IMR-90 (cell line): ENCODE data around the gene IQCK. TPM values are rescaled to one million over a fixed set of nuclear protein-coding genes. Genes with fewer than 3 reads are reported as not detected.

Source experiments
- ATAC-seq: fragments of 200-7000 bp; cut with Tn5 transposase; 2 replicates; pipeline ENCODE4 v1.9.1; 2020; ENCODE audit warnings: low read depth, mild to moderate bottlenecking, moderate library complexity
- BruUV-seq: library from RNA; stranded (reverse); fragments of 400-500 nt; replicated peaks from 2 replicates; lab custom pipeline; 2021; lab: Mats Ljungman, UMichigan
- CTCF ChIA-PET: fragments of 300-600 bp; formaldehyde crosslinking; extraction: SDS; loops from one replicate; lab custom pipeline; 2021; ENCODE audit warnings: antibody characterized with exemption; lab: Yijun Ruan, JAX
- POLR2A ChIA-PET: fragments of 300-600 bp; sonication (Branson Sonifier 250); formaldehyde crosslinking; loops from one replicate; lab custom pipeline; 2022; ENCODE audit warnings: antibody characterized with exemption; ENCODE audit not compliant: unreplicated experiment; lab: Charles Lee
- DNase-seq: peaks from one replicate; pipeline ENCODE4 v3.0.0; 2013
- H2AFZ ChIP-seq: replicated peaks from 2 replicates; pipeline ENCODE3; 2013; ENCODE audit warnings: low read length, mild to moderate bottlenecking; ENCODE audit not compliant: poor library complexity
- H2AK5ac ChIP-seq: 2 replicates; pipeline ENCODE4 v1.6.1; 2013; ENCODE audit warnings: low read depth, low read length, inconsistent platforms
- H2AK9ac ChIP-seq: replicated peaks from 2 replicates; pipeline ENCODE3; 2013; ENCODE audit warnings: mild to moderate bottlenecking, low read depth, low read length, moderate library complexity; ENCODE audit not compliant: poor library complexity
- H2BK120ac ChIP-seq: 2 replicates; pipeline ENCODE4 v1.6.1; 2013; ENCODE audit warnings: low read depth, low read length, inconsistent platforms
- H2BK15ac ChIP-seq: 3 replicates; pipeline ENCODE4 v1.6.1; 2013; ENCODE audit warnings: low read depth, low read length, inconsistent platforms
- H2BK20ac ChIP-seq: 2 replicates; pipeline ENCODE4 v1.6.1; 2013; ENCODE audit warnings: low read depth, mild to moderate bottlenecking, inconsistent platforms, low read length, moderate library complexity
- H2BK5ac ChIP-seq: 2 replicates; pipeline ENCODE4 v1.6.1; 2013; ENCODE audit warnings: mild to moderate bottlenecking, low read depth, low read length, inconsistent platforms; ENCODE audit not compliant: poor library complexity, severe bottlenecking
- H3K14ac ChIP-seq: replicated peaks from 2 replicates; pipeline ENCODE4 v1.6.1; 2013; ENCODE audit warnings: low read depth, low read length, inconsistent platforms
- H3K18ac ChIP-seq: 2 replicates; pipeline ENCODE4 v1.6.1; 2013; ENCODE audit warnings: low read depth, low read length, control low read depth
- H3K23ac ChIP-seq: 2 replicates; pipeline ENCODE4 v1.6.1; 2013; ENCODE audit warnings: low read depth, low read length, inconsistent platforms
- H3K27ac ChIP-seq: 2 replicates; pipeline ENCODE4 v1.5.1; 2013; ENCODE audit warnings: mild to moderate bottlenecking, control low read depth, low read length; ENCODE audit not compliant: insufficient read depth
- H3K27me3 ChIP-seq: 2 replicates; pipeline ENCODE4 v1.6.1; 2013; ENCODE audit warnings: low read length; ENCODE audit not compliant: control insufficient read depth, insufficient read depth
- H3K36me3 ChIP-seq: 2 replicates; pipeline ENCODE4 v1.6.1; 2013; ENCODE audit warnings: low read length, mixed read lengths; ENCODE audit not compliant: control insufficient read depth, insufficient read depth
- H3K4ac ChIP-seq: 2 replicates; pipeline ENCODE4 v1.6.1; 2013; ENCODE audit warnings: low read depth, low read length, inconsistent platforms
- H3K4me1 ChIP-seq: 2 replicates; pipeline ENCODE4 v1.6.1; 2013; ENCODE audit warnings: low read length, mixed read lengths; ENCODE audit not compliant: control insufficient read depth, insufficient read depth
- H3K4me2 ChIP-seq: 2 replicates; pipeline ENCODE4 v1.6.1; 2013; ENCODE audit warnings: low read depth, mild to moderate bottlenecking, control low read depth, low read length, moderate library complexity
- H3K4me3 ChIP-seq: 2 replicates; pipeline ENCODE4 v1.5.1; 2013; ENCODE audit warnings: low read depth, mild to moderate bottlenecking, control low read depth, low read length, moderate library complexity; ENCODE audit not compliant: insufficient read depth
- H3K56ac ChIP-seq: 2 replicates; pipeline ENCODE4 v1.6.1; 2013; ENCODE audit warnings: low read length, inconsistent platforms; ENCODE audit not compliant: insufficient read depth; ENCODE audit errors: extremely low read depth
- H3K79me1 ChIP-seq, 2 experiments: 2 replicates each; pipeline ENCODE4 v1.6.1; 2013; ENCODE audit warnings: low read length in 2 of 2, inconsistent platforms in 1 of 2, low read depth in 1 of 2
- H3K9ac ChIP-seq: 2 replicates; pipeline ENCODE4 v1.6.1; 2013; ENCODE audit warnings: low read depth, low read length, control low read depth
- H3K9me1 ChIP-seq: 2 replicates; pipeline ENCODE4 v1.6.1; 2013; ENCODE audit warnings: low read length, inconsistent platforms; ENCODE audit not compliant: insufficient read depth
- H3K9me3 ChIP-seq: 2 replicates; pipeline ENCODE4 v1.6.1; 2013; ENCODE audit warnings: low read length; ENCODE audit not compliant: control insufficient read depth, insufficient read depth
- H4K20me1 ChIP-seq: 2 replicates; pipeline ENCODE4 v1.6.1; 2013; ENCODE audit warnings: low read length, inconsistent platforms; ENCODE audit not compliant: insufficient read depth
- H4K5ac ChIP-seq: 2 replicates; pipeline ENCODE4 v1.6.1; 2013; ENCODE audit warnings: mild to moderate bottlenecking, low read depth, low read length, control low read depth
- H4K8ac ChIP-seq, 2 experiments: 2 replicates each; pipeline ENCODE4 v1.6.1; 2013; ENCODE audit warnings: low read depth in 2 of 2, low read length in 2 of 2, control low read depth in 1 of 2, inconsistent platforms in 1 of 2
- H4K91ac ChIP-seq: 2 replicates; pipeline ENCODE4 v1.6.1; 2013; ENCODE audit warnings: low read depth, low read length, inconsistent platforms; ENCODE audit not compliant: insufficient read depth
- BHLHE40 ChIP-seq: fragments of 150-350 bp; IDR thresholded peaks from 2 replicates; pipeline ENCODE4 v1.6.1; 2016; ENCODE audit warnings: mild to moderate bottlenecking, low read depth, low read length
- CEBPB ChIP-seq: IDR thresholded peaks from 2 replicates; pipeline ENCODE4 v1.6.1; 2012; ENCODE audit warnings: low read depth, low read length, improper control_type of control experiment
- CTCF ChIP-seq: conservative IDR thresholded peaks from 2 replicates; pipeline ENCODE4 v1.5.1; 2012; ENCODE audit warnings: mild to moderate bottlenecking, low read depth, low read length, improper control_type of control experiment
- FOS ChIP-seq: fragments of 150-350 bp; IDR thresholded peaks from 2 replicates; pipeline ENCODE4 v1.6.1; 2016; ENCODE audit warnings: low read depth, low read length
- MXI1 ChIP-seq: IDR thresholded peaks from 2 replicates; pipeline ENCODE4 v1.6.1; 2012; ENCODE audit warnings: low read depth, mild to moderate bottlenecking, low read length, moderate library complexity, borderline replicate concordance
- NFE2L2 ChIP-seq: fragments of 150-350 bp; IDR thresholded peaks from 2 replicates; pipeline ENCODE4 v1.6.1; 2016; ENCODE audit warnings: low read depth, mild to moderate bottlenecking, low read length
- POLR2A ChIP-seq: IDR thresholded peaks from 2 replicates; pipeline ENCODE4 v1.6.1; 2012; ENCODE audit warnings: mild to moderate bottlenecking, low read depth, low read length
- RCOR1 ChIP-seq: IDR thresholded peaks from 2 replicates; pipeline ENCODE4 v1.6.1; 2012; ENCODE audit warnings: mild to moderate bottlenecking, low read length, improper control_type of control experiment; ENCODE audit not compliant: insufficient replicate concordance
- RFX5 ChIP-seq: IDR thresholded peaks from 2 replicates; pipeline ENCODE4 v1.8.0; 2012; ENCODE audit warnings: low read depth, mild to moderate bottlenecking, low read length, moderate library complexity
- SMC3 ChIP-seq: fragments of 150-350 bp; IDR thresholded peaks from 2 replicates; pipeline ENCODE4 v1.6.1; 2016; ENCODE audit warnings: low read depth, mild to moderate bottlenecking, antibody characterized with exemption, low read length, moderate library complexity
- WGBS, 2 experiments: methylation state at CpG; one replicate each; pipeline versions ENCODE4 v1.1.5 to v1.1.7; 2013; ENCODE audit warnings: missing lambda C conversion rate in 2 of 2; ENCODE audit not compliant: insufficient read length in 1 of 2; ENCODE audit errors: extremely low coverage in 2 of 2; 5-methylcytosine and 5-hydroxymethylcytosine counted together
- dilution Hi-C: fragments of 300-500 bp; cut with HindIII; formaldehyde crosslinking; loops from one replicate; pipeline ENCODE4 v1.14.3; 2018; ENCODE audit warnings: low sequenced_read_pairs; ENCODE audit not compliant: unreplicated experiment
- in situ Hi-C: fragments of 300-500 bp; cut with MboI; formaldehyde crosslinking; loops from 3 replicates; pipeline ENCODE4 v1.14.3; 2019; ENCODE audit warnings: low sequenced_read_pairs, inconsistent platforms, mixed read lengths
- intact Hi-C: fragments of 100-400 bp; cut with micrococcal nuclease; formaldehyde crosslinking; loops from 2 replicates; pipeline ENCODE4 v1.10.0; 2022
- polyA plus RNA-seq, 3 experiments: library from polyadenylated mRNA; depleted of rRNA; stranded (reverse); fragments of >200 nt; gene quantifications; 2 replicates each; pipeline ENCODE4 v1.2.3, GENCODE V29; 2012; ENCODE audit warnings: low replicate concordance in 1 of 3
- total RNA-seq: library from RNA; depleted of rRNA; stranded (reverse); fragments of >200 nt; gene quantifications from 2 replicates; pipeline ENCODE4 v1.2.3, GENCODE V29; 2012

The IQCK gene
- total and polyA plus RNA-seq, 2 of the 4 experiments (the other 2 are of a cell fraction) = 4.1 to 5.4 TPM

- DNase-seq (no peak), ATAC-seq (no peak)
- dilution Hi-C loops = no loop called here
- no peak for TF ChIP-seq POLR2A
- TF ChIP-seq RFX5 = no peak
- TF ChIP-seq FOS = no peak
- no peak for TF ChIP-seq MXI1
- no peak for TF ChIP-seq SMC3
- TF ChIP-seq RCOR1 = no peak
- TF ChIP-seq BHLHE40 = no peak
- TF ChIP-seq CEBPB = no peak
- TF ChIP-seq CTCF = no peak
- no peak for TF ChIP-seq NFE2L2
- H3K9me1 ChIP-seq = no peaks in the 10 kb centered on the region
- no peak overlapping the region for H4K91ac ChIP-seq
- intact Hi-C loops = no loop called here
- ChIA-PET POLR2A (interaction anchor here (0.6 kb wide), 2 partner anchors 13 to 26 kb away, joined by 3 read pairs; no protein-coding TSS in a partner anchor), CTCF (interaction anchor here (0.6 kb wide), 1 partner anchor 130 kb away, joined by 4 read pairs; no protein-coding TSS in a partner anchor)
- no peak overlapping the region for H2BK20ac ChIP-seq
- no peak overlapping the region for H2BK120ac ChIP-seq
- H3K23ac ChIP-seq = 0 out of 2 replicates have a peak overlapping the region, but pooled peaks have one; percentile 9
- H2AK9ac ChIP-seq = no peak overlapping the region
- no peak overlapping the region for H3K4me2 ChIP-seq
- no peak overlapping the region for H2BK5ac ChIP-seq
- H3K79me1 ChIP-seq = peaks cover 8 to 13% of the 10 kb centered on the region in 2 experiments; a peak in 3 of 4 replicates
- H3K14ac ChIP-seq = no peak overlapping the region
- no peak overlapping the region for H3K9ac ChIP-seq
- no peaks in the 10 kb centered on the region for H3K9me3 ChIP-seq
- no peak overlapping the region for H4K8ac ChIP-seq
- no peak overlapping the region for H3K18ac ChIP-seq
- H3K36me3 ChIP-seq = no peaks in the 10 kb centered on the region
- BruUV-seq = no TSS peak
- H2BK15ac ChIP-seq = no peak overlapping the region
- H3K4me3 ChIP-seq = no peak overlapping the region
- H2AK5ac ChIP-seq = no peak overlapping the region
- no CpG with 5 or more reads among the region's 7 CpGs for WGBS, 2 experiments
- H3K27ac ChIP-seq = no peak overlapping the region
- H2AFZ ChIP-seq = no peak overlapping the region
- H3K56ac ChIP-seq = no peak overlapping the region
- H4K20me1 ChIP-seq = no peaks in the 10 kb centered on the region; the same call in 1 of the 2 replicates
- in situ Hi-C loops = loop anchor here (25.0 kb wide), 1 partner anchor 611 kb away; the partner anchor contains the start of gene ITPRIPL2
- H4K5ac ChIP-seq = no peak overlapping the region
- H3K4me1 ChIP-seq = peaks cover 3% of the 10 kb centered on the region; the same call in 1 of the 2 replicates
- no peaks in the 10 kb centered on the region for H3K27me3 ChIP-seq
- no peak overlapping the region for H3K4ac ChIP-seq
Observed at GRCh38 chr16:19722981-19723380, 4.9 kb downstream of the IQCK start.
